ENCODE measurements around the gene RIPK1.

DNA sequence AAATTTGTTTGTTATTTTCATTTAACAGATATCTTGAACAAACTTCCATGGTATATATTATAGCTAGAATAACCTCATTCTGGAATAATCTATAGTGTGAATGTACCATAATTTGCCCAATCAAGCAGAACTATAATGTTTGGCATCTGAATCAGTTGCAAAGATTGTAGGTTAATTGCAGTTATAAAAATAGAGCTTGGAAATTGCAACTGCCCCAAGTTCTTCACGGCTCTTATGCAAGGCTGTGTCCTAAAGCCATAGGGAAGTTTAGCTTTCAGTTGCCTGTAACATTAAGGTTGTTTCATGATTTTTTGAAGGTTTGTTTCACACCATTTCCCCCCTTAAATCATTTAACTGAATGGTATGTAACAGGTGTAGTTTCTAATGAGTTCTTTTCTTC is 49.2 kb upstream of the RIPK1 start:
- TF ChIP-seq EP300 (IDR thresholded peaks at IDR 0.05): no peak
- TF ChIP-seq MAFK (IDR thresholded peaks at IDR 0.05; ENCODE audit: partially characterized antibody): no peak
- no peak for TF ChIP-seq MYC (IDR thresholded peaks at IDR 0.05; ENCODE audit: borderline replicate concordance, low read length)
- no peak for TF ChIP-seq SMC3 (IDR thresholded peaks at IDR 0.05)
- TF ChIP-seq, protein P1, sequence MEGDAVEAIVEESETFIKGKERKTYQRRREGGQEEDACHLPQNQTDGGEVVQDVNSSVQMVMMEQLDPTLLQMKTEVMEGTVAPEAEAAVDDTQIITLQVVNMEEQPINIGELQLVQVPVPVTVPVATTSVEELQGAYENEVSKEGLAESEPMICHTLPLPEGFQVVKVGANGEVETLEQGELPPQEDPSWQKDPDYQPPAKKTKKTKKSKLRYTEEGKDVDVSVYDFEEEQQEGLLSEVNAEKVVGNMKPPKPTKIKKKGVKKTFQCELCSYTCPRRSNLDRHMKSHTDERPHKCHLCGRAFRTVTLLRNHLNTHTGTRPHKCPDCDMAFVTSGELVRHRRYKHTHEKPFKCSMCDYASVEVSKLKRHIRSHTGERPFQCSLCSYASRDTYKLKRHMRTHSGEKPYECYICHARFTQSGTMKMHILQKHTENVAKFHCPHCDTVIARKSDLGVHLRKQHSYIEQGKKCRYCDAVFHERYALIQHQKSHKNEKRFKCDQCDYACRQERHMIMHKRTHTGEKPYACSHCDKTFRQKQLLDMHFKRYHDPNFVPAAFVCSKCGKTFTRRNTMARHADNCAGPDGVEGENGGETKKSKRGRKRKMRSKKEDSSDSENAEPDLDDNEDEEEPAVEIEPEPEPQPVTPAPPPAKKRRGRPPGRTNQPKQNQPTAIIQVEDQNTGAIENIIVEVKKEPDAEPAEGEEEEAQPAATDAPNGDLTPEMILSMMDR (IDR thresholded peaks at IDR 0.05): no peak
- TF ChIP-seq, protein P2, sequence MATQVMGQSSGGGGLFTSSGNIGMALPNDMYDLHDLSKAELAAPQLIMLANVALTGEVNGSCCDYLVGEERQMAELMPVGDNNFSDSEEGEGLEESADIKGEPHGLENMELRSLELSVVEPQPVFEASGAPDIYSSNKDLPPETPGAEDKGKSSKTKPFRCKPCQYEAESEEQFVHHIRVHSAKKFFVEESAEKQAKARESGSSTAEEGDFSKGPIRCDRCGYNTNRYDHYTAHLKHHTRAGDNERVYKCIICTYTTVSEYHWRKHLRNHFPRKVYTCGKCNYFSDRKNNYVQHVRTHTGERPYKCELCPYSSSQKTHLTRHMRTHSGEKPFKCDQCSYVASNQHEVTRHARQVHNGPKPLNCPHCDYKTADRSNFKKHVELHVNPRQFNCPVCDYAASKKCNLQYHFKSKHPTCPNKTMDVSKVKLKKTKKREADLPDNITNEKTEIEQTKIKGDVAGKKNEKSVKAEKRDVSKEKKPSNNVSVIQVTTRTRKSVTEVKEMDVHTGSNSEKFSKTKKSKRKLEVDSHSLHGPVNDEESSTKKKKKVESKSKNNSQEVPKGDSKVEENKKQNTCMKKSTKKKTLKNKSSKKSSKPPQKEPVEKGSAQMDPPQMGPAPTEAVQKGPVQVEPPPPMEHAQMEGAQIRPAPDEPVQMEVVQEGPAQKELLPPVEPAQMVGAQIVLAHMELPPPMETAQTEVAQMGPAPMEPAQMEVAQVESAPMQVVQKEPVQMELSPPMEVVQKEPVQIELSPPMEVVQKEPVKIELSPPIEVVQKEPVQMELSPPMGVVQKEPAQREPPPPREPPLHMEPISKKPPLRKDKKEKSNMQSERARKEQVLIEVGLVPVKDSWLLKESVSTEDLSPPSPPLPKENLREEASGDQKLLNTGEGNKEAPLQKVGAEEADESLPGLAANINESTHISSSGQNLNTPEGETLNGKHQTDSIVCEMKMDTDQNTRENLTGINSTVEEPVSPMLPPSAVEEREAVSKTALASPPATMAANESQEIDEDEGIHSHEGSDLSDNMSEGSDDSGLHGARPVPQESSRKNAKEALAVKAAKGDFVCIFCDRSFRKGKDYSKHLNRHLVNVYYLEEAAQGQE (IDR thresholded peaks at IDR 0.05): no peak
